ENCODE results near the gene MC5R.

DNA sequence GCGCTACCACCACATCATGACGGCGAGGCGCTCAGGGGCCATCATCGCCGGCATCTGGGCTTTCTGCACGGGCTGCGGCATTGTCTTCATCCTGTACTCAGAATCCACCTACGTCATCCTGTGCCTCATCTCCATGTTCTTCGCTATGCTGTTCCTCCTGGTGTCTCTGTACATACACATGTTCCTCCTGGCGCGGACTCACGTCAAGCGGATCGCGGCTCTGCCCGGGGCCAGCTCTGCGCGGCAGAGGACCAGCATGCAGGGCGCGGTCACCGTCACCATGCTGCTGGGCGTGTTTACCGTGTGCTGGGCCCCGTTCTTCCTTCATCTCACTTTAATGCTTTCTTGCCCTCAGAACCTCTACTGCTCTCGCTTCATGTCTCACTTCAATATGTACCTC lies 2.3 kb downstream of the MC5R start:
- TF ChIP-seq, protein P1, sequence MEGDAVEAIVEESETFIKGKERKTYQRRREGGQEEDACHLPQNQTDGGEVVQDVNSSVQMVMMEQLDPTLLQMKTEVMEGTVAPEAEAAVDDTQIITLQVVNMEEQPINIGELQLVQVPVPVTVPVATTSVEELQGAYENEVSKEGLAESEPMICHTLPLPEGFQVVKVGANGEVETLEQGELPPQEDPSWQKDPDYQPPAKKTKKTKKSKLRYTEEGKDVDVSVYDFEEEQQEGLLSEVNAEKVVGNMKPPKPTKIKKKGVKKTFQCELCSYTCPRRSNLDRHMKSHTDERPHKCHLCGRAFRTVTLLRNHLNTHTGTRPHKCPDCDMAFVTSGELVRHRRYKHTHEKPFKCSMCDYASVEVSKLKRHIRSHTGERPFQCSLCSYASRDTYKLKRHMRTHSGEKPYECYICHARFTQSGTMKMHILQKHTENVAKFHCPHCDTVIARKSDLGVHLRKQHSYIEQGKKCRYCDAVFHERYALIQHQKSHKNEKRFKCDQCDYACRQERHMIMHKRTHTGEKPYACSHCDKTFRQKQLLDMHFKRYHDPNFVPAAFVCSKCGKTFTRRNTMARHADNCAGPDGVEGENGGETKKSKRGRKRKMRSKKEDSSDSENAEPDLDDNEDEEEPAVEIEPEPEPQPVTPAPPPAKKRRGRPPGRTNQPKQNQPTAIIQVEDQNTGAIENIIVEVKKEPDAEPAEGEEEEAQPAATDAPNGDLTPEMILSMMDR (IDR thresholded peaks at IDR 0.05): no peak
- TF ChIP-seq POLR2AphosphoS5 (IDR thresholded peaks at IDR 0.05) (no peak), POLR2A (IDR thresholded peaks at IDR 0.05; ENCODE audit: low read depth) (no peak), EP300 (IDR thresholded peaks at IDR 0.05) (no peak)
